ENCODE measurements around the gene ALDH1B1.

Gene ALDH1B1

DNA sequence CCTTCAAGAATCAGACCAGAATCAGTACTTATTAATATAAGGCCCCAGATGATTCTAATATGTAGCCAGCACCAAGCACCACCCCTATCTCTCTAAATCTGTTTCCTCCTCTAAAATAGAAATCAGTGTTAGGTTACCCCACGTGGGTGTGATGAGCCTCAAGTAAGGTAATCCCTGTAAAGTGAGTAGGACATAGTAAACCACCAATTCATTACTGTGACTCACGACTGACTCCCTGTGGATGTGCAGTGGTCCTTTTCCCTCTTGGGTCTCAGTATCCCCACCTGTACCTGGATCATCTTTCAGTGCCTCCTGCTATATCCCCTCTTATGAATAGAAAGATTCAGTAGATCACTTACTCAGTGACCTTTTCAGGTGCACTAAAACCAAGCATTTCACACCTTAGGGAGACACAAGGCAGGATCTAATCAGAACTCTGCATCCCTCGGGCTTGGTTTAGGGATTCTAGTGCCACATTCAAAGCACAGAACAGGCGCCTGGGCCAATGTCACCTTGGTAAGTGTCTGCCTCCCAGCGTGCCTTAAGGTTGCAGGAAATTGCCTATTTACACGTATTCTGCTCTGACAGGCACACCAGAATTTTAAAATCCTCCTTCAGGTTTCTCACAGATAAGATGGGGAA is 12.2 kb upstream of the ALDH1B1 start:
- Histone ChIP-seq H3K9me3 (ENCODE audit: control insufficient read depth, low read depth, low read length) (no peaks in the 10 kb centered on the region), H3K27ac (ENCODE audit: low read length) (no peak overlapping the region), H3K27me3 (ENCODE audit: control insufficient read depth, insufficient read depth, low read length) (peaks cover 51% of the 10 kb centered on the region), H3K4me1 (ENCODE audit: control insufficient read depth, low read depth, low read length) (peaks cover 16% of the 10 kb centered on the region), H3K36me3 (ENCODE audit: control insufficient read depth, low read depth, low read length) (no peaks in the 10 kb centered on the region), H3K4me3 (ENCODE audit: low read length) (peak overlapping the region; percentile 25), H3K9ac (ENCODE audit: low read length) (no peak overlapping the region)

DNA sequence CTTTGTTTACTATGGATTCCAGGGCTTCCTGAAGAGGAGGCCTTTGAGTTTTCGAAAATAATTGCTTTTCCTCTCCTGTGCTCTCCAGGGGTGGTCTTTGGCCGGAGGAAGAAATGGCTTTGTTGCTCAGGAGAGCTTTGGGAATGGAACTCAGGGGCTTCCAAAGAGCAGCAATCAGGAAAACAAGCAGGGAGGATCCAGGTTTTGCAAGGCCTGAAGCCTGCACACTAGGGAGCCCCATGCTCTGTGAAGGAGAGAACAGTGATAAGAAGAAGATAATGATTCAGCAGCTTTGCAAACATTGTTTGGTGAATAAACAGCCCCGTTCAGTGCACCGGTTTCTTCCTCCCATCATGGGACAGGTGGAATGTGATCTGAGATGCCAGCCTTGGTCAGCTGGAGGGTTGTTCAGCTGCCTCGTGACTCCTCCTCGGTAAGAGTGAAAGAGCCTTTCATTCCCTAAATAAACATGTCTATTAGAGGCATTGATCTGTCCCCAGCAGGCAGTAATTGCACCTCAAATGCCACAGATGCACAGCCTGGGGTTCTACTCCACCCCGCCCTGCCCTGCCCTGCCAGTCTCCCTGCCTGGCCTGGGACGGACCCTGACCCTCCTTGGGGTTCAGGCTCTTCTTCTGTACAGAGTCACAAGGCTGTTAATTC is 11.5 kb upstream of the ALDH1B1 start:
- Histone ChIP-seq H3K4me1 (ENCODE audit: control insufficient read depth, low read depth, low read length) (peaks cover 16% of the 10 kb centered on the region), H3K36me3 (ENCODE audit: control insufficient read depth, low read depth, low read length) (no peaks in the 10 kb centered on the region), H3K27me3 (ENCODE audit: control insufficient read depth, insufficient read depth, low read length) (peaks cover 51% of the 10 kb centered on the region), H3K9me3 (ENCODE audit: control insufficient read depth, low read depth, low read length) (no peaks in the 10 kb centered on the region), H3K4me3 (ENCODE audit: low read length) (peak overlapping the region; percentile 25), H3K27ac (ENCODE audit: low read length) (no peak overlapping the region), H3K9ac (ENCODE audit: low read length) (no peak overlapping the region)

DNA sequence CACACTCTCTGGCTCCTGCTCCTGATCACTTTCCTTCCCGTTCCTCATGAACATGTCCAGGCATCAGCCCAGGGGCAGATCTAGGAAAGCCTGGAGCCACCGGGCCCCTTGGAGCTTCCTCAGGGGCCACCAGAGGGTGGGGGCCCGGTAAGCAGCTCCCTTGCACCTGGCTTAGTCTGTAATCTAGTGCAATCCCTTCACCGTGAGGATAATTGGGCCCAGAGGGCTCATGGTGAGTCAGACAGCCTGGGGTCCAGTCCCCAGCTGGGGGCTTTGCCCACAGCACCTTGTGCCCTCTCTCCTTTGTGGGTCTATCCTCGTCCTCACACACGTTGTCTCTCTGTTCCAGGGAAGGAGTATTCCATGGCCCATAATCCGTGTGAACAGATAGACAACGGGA is 10.4 kb upstream of the ALDH1B1 start:
- Histone ChIP-seq H3K36me3 (ENCODE audit: control insufficient read depth, low read depth, low read length) (no peaks in the 10 kb centered on the region), H3K4me3 (ENCODE audit: low read length) (no peak overlapping the region), H3K9ac (ENCODE audit: low read length) (no peak overlapping the region), H3K27me3 (ENCODE audit: control insufficient read depth, insufficient read depth, low read length) (peaks cover 51% of the 10 kb centered on the region), H3K4me1 (ENCODE audit: control insufficient read depth, low read depth, low read length) (peaks cover 16% of the 10 kb centered on the region), H3K27ac (ENCODE audit: low read length) (no peak overlapping the region), H3K9me3 (ENCODE audit: control insufficient read depth, low read depth, low read length) (no peaks in the 10 kb centered on the region)

DNA sequence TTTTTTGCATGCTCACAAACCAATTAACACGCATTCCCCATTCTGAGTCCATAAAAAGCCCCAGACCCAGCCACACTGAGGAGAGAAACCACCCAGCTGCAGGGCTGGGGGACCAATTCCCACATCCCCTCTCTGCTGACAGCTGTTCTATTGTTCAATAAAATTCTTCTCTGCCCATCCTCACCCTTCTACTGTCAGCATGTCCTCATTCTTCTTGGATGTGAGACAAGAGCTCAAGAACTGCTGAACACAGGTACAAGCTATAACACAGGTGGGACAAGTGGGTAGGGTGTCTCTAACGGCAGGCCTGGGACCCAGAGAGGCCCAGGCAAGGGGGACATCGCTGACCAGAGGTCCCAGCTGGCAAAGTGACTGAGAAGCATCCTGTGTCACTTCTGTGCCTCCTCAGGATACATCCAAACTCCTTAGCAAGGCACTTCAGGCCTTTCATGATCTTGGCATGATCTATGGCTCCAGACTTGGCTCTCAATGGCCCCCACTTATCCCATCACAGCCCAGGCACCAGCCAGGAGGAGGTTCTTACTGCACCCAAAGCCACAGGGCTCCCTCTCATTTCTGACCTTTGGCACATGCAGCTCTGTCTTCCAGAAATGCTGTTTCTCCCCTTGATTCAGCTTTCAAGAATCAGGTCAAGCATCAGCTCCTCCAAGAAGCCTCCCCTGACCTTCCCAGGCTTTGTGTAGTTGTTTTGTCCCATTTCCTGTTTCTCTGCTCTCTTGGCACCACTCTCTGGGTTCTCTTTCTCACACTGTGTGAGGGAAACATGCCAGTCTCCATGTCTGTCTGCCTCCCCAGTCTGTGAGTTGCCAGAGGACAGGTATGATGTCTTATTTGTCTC is 7.3 kb upstream of the ALDH1B1 start:
- Histone ChIP-seq H3K27me3 (ENCODE audit: control insufficient read depth, insufficient read depth, low read length) (peaks cover 52% of the 10 kb centered on the region), H3K4me3 (ENCODE audit: low read length) (no peak overlapping the region), H3K9me3 (ENCODE audit: control insufficient read depth, low read depth, low read length) (no peaks in the 10 kb centered on the region), H3K27ac (ENCODE audit: low read length) (no peak overlapping the region), H3K36me3 (ENCODE audit: control insufficient read depth, low read depth, low read length) (no peaks in the 10 kb centered on the region), H3K9ac (ENCODE audit: low read length) (no peak overlapping the region), H3K4me1 (ENCODE audit: control insufficient read depth, low read depth, low read length) (peaks cover 15% of the 10 kb centered on the region)

DNA sequence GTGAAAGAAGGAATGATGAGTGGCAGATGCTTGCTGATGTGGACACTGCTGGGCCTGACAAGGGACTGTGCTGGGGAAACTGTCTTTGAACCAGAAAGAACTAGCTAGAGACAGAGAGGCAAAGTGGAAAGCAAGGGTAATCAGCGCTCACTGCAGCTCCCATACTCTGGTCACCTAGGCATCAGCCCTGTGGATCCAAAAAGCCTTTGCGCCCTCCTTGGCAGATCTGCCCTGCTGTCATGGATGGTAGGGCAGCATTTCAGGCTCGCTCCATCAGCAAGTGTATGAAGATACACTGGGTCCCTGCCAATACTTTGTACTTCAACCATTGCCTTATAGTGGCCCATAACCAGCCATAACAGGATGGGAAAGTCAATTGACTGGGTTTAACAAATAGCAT is 6.6 kb upstream of the ALDH1B1 start:
- Histone ChIP-seq H3K27me3 (ENCODE audit: control insufficient read depth, insufficient read depth, low read length) (peaks cover 58% of the 10 kb centered on the region), H3K27ac (ENCODE audit: low read length) (no peak overlapping the region), H3K9ac (ENCODE audit: low read length) (no peak overlapping the region), H3K4me1 (ENCODE audit: control insufficient read depth, low read depth, low read length) (peaks cover 8% of the 10 kb centered on the region), H3K36me3 (ENCODE audit: control insufficient read depth, low read depth, low read length) (no peaks in the 10 kb centered on the region), H3K9me3 (ENCODE audit: control insufficient read depth, low read depth, low read length) (no peaks in the 10 kb centered on the region), H3K4me3 (ENCODE audit: low read length) (no peak overlapping the region)

DNA sequence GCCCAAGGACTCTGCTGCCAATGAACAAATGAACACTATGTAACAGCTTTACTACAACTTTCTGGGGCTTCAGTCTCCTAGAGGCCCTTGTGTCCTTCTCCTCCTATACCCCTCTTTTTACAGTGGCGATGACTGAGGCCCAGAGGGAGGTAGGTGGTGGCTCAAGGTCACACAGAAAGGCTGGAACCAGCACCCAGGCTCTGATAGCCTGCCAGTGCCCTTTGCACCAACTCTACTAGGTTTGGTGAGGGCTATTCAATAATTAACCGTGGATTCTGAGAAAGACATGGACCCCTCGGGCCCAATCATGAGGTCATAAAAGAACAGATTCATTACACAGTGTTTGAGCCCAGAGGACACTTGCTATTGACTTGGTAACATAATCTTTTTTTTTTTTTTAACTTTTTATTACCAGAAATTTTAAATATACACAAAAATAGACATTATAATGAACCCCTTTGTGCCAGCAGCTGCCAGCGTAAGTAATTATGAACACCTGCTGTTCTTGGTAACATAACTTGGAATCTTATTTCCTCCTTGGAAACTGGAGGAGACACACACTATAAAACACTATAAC is 6.1 kb upstream of the ALDH1B1 start:
- Histone ChIP-seq H3K36me3 (ENCODE audit: control insufficient read depth, low read depth, low read length) (no peaks in the 10 kb centered on the region), H3K27ac (ENCODE audit: low read length) (no peak overlapping the region), H3K9me3 (ENCODE audit: control insufficient read depth, low read depth, low read length) (no peaks in the 10 kb centered on the region), H3K4me1 (ENCODE audit: control insufficient read depth, low read depth, low read length) (peaks cover 3% of the 10 kb centered on the region), H3K4me3 (ENCODE audit: low read length) (no peak overlapping the region), H3K27me3 (ENCODE audit: control insufficient read depth, insufficient read depth, low read length) (peaks cover 61% of the 10 kb centered on the region), H3K9ac (ENCODE audit: low read length) (no peak overlapping the region)

DNA sequence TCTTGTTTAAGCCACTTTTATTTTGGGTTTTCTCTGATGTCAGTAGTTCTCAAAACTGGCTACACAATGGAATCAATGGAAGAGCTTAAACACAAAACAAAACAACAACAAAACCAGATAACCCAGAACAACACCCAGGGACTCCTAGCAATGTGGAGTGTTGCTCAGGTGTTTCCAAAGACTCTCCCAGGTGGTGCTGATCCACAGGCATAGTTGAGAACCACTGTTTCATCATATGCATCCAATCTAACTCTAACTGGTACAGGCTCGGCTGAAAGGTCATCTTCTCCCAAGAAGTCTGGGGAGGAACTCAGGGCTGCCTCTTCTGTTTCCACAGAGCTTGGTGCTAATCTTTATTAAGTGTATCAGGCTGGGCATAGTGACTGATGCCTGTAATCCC is 5.4 kb upstream of the ALDH1B1 start:
- Histone ChIP-seq H3K4me3 (ENCODE audit: low read length) (no peak overlapping the region), H3K9me3 (ENCODE audit: control insufficient read depth, low read depth, low read length) (no peaks in the 10 kb centered on the region), H3K4me1 (ENCODE audit: control insufficient read depth, low read depth, low read length) (peaks cover 2% of the 10 kb centered on the region), H3K27ac (ENCODE audit: low read length) (no peak overlapping the region), H3K27me3 (ENCODE audit: control insufficient read depth, insufficient read depth, low read length) (peaks cover 58% of the 10 kb centered on the region), H3K9ac (ENCODE audit: low read length) (no peak overlapping the region), H3K36me3 (ENCODE audit: control insufficient read depth, low read depth, low read length) (no peaks in the 10 kb centered on the region)

DNA sequence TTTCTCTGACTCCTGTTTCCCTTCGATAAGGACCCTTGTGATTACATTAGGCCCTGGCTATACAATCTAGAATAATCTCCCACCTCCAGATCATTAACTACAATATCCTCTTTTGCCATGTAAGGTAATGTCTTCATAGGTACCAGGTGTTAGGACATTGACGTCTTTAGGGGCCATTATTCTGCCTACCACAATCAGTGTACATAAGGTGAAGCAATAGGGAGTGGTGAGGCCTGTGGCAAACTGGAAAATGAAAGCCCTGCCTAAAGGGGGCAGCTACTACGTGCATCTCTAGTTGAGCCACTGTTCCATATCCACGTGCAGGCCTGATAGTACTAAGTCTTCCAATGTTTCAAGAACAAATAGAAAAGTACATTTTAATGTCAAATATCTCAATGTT is 4.8 kb upstream of the ALDH1B1 start:
- Histone ChIP-seq H3K4me3 (ENCODE audit: low read length) (no peak overlapping the region), H3K27me3 (ENCODE audit: control insufficient read depth, insufficient read depth, low read length) (peaks cover 51% of the 10 kb centered on the region), H3K4me1 (ENCODE audit: control insufficient read depth, low read depth, low read length) (peaks cover 3% of the 10 kb centered on the region), H3K36me3 (ENCODE audit: control insufficient read depth, low read depth, low read length) (no peaks in the 10 kb centered on the region), H3K27ac (ENCODE audit: low read length) (no peak overlapping the region), H3K9me3 (ENCODE audit: control insufficient read depth, low read depth, low read length) (no peaks in the 10 kb centered on the region), H3K9ac (ENCODE audit: low read length) (no peak overlapping the region)

DNA sequence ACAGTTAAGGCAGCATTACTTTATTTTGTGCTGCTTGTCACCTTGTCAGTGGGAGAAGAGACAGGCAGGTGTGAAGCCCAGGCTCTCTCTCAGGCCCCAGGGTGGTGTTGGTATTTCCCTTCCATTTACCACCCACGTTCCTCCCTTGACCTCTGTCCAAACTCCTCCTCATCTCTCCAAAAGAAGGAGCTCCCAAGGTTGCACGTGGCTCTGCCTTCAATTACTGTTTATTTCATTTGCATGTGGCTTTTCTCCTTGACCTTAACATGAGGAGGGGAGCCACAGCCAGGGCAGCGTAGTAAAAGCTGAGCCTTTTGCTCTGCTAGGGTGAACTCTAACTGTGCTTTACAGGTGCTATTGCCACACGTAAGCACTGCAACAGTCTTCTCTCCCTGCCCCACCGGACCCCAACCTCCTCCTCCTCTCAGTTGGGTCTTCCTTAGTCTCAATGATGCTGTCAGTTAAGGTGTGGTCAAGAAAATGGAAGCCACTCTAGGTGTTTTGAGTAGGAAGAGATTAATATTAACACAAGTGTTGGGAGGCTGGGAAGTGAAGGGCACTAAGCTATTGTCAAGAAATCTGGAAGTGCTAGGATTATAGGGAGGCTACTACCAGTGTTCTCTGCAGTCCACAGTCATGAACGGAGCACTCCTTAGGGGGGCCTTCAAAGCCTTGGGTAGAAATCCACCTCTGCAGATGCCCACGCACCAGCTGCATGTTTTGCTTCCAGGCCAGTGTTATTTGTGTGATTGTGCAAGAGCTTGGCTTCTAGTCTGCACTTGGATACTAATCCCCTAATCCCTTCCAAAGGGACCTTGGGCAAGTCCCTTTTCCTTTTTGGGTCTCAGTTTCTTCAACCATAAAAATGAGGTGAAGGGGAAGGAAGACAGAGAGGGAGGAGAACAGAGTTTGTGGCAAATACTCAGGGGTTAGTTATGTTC is 3.9 kb upstream of the ALDH1B1 start:
- H3K9me3 ChIP-seq (ENCODE audit: control insufficient read depth, low read depth, low read length), result no peaks in the 10 kb centered on the region
- H3K27me3 ChIP-seq (ENCODE audit: control insufficient read depth, insufficient read depth, low read length), result peaks cover 46% of the 10 kb centered on the region
- H3K27ac ChIP-seq (ENCODE audit: low read length), result no peak overlapping the region
- H3K36me3 ChIP-seq (ENCODE audit: control insufficient read depth, low read depth, low read length), result no peaks in the 10 kb centered on the region
- H3K4me1 ChIP-seq (ENCODE audit: control insufficient read depth, low read depth, low read length), result peaks cover 3% of the 10 kb centered on the region
- no peak overlapping the region for H3K4me3 ChIP-seq (ENCODE audit: low read length)
- no peak overlapping the region for H3K9ac ChIP-seq (ENCODE audit: low read length)

DNA sequence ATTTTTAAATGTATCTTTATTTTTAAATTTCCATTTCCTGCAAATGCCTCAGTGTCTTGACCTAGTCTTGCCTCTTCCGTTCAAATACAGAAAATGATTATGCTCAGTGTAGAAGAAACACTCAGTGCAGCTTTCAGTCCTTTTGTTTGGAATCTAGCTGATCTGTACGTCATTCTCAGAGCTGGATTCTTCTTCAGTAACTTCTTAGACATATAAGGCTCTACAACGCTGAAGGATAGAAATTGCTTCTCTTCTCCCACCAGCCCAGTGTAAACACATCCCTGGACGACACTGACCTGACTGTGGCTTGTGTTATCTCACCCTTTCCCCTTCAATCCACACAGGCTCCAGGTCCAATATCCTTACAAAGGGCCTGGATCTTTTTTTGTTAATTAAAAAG is 3.2 kb upstream of the ALDH1B1 start:
- no peak overlapping the region for H3K27ac ChIP-seq (ENCODE audit: low read length)
- no peak overlapping the region for H3K9ac ChIP-seq (ENCODE audit: low read length)

DNA sequence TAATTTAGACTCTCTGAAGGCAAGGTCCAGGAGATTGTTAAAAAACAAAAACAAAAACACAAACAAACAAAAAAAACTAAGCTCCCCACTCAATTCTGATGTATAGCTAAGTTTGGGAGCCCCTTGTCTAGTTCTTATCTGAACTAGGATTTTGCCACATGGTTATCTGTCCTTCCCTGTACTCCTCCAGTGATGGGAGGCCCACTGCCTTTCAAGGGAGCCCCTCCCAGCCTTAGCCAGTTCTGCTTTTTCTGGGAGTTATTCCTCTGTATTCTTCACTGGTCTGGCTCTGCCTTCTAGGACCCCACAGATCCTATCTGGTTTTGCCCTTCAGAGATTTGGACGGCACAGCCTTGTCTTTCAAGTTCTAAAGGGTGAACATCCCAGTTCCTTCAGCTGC is 2.1 kb upstream of the ALDH1B1 start:
- Histone ChIP-seq H3K27ac (ENCODE audit: low read length) (no peak overlapping the region), H3K9me3 (ENCODE audit: control insufficient read depth, low read depth, low read length) (no peaks in the 10 kb centered on the region), H3K4me1 (ENCODE audit: control insufficient read depth, low read depth, low read length) (peaks cover 3% of the 10 kb centered on the region), H3K9ac (ENCODE audit: low read length) (no peak overlapping the region), H3K4me3 (ENCODE audit: low read length) (no peak overlapping the region), H3K27me3 (ENCODE audit: control insufficient read depth, insufficient read depth, low read length) (peaks cover 35% of the 10 kb centered on the region), H3K36me3 (ENCODE audit: control insufficient read depth, low read depth, low read length) (no peaks in the 10 kb centered on the region)

More for the DNA sequence above, 3.2 kb upstream of the ALDH1B1 start:
- Histone ChIP-seq H3K27me3 (ENCODE audit: control insufficient read depth, insufficient read depth, low read length) (peaks cover 40% of the 10 kb centered on the region), H3K9me3 (ENCODE audit: control insufficient read depth, low read depth, low read length) (no peaks in the 10 kb centered on the region), H3K36me3 (ENCODE audit: control insufficient read depth, low read depth, low read length) (no peaks in the 10 kb centered on the region), H3K4me3 (ENCODE audit: low read length) (no peak overlapping the region), H3K4me1 (ENCODE audit: control insufficient read depth, low read depth, low read length) (peaks cover 3% of the 10 kb centered on the region)

Data from iPS-18a (cell line).